Esophagus (tissue), 2 donors: ENCODE measurements around the gene ZFAND4. TPM values are rescaled to one million over a fixed set of nuclear protein-coding genes. Genes with fewer than 3 reads are reported as not detected.
"Not testable (repeated sequence)": the region's sequence is repeated elsewhere in the genome, so short reads cannot be mapped to it uniquely, and the experiment has no call there.

ENCODE experiments used
- H3K27ac ChIP-seq, 2 donors: one replicate each; pipeline ENCODE4 v1.5.1; 2013; ENCODE audit warnings: low read depth in 2 of 2, mild to moderate bottlenecking in 2 of 2, inconsistent platforms in 1 of 2, low read length in 1 of 2, moderate library complexity in 1 of 2
- H3K27me3 ChIP-seq, 2 donors: one replicate each; pipeline ENCODE4 v1.6.1; 2013; ENCODE audit warnings: low read length in 2 of 2, control low read depth in 1 of 2, mild to moderate bottlenecking in 1 of 2; ENCODE audit not compliant: insufficient read depth in 2 of 2, control insufficient read depth in 1 of 2
- H3K36me3 ChIP-seq, 2 donors: one replicate each; pipeline ENCODE4 v1.6.1; 2013; ENCODE audit warnings: low read length in 1 of 2; ENCODE audit not compliant: control insufficient read depth in 2 of 2, insufficient read depth in 2 of 2
- H3K4me1 ChIP-seq, 2 donors: one replicate each; pipeline ENCODE4 v1.6.1; 2013; ENCODE audit warnings: low read length in 1 of 2; ENCODE audit not compliant: control insufficient read depth in 2 of 2, insufficient read depth in 2 of 2
- H3K4me3 ChIP-seq, 2 donors: one replicate each; pipeline ENCODE4 v1.5.1; 2013; ENCODE audit warnings: low read length in 2 of 2, mild to moderate bottlenecking in 2 of 2, low read depth in 1 of 2, moderate library complexity in 1 of 2
- H3K9me3 ChIP-seq, 2 donors: one replicate each; pipeline ENCODE4 v1.6.1; 2013; ENCODE audit warnings: mild to moderate bottlenecking in 2 of 2, low read depth in 1 of 2, low read length in 1 of 2, moderate library complexity in 1 of 2; ENCODE audit not compliant: control insufficient read depth in 2 of 2, insufficient read depth in 1 of 2
- WGBS, 2 donors: extraction: QIAGEN DNeasy Blood & Tissue Kit; methylation state at CpG; one replicate each; pipeline ENCODE4 v1.1.7; 2013; 5-methylcytosine and 5-hydroxymethylcytosine counted together
- polyA plus RNA-seq, 2 donors: library from polyadenylated mRNA; stranded (reverse); fragments of 200-250 nt; gene quantifications; one replicate each; pipeline ENCODE4 v1.2.3, GENCODE V29; 2013
- donor health status: healthy with polysubstance abuse.
- donor health status: Bipolar disorder and iron deficiency.

The ZFAND4 gene
- polyA plus RNA-seq, 2 donors: 1.9 to 2.2 TPM

DNA sequence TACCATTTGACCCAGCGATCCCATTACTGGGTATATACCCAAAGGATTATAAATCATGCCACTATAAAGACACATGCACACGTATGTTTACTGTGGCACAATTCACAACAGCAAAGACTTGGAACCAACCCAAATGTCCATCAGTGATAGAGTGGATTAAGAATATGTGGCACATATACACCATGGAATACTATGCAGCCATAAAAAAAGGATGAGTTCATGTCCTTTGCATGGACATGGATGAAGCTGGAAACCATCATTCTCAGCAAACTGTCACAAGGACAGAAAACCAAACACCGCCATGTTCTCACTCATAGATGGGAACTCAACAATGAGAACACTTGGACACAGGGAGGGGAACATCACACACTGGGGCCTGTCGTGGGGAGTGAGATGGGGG lies 1.3 kb downstream of the ZFAND4 start:
- not testable (repeated sequence) for H3K4me1 ChIP-seq, H3K36me3 ChIP-seq, H3K4me3 ChIP-seq, H3K27ac ChIP-seq, H3K9me3 ChIP-seq, H3K27me3 ChIP-seq
- WGBS, 2 donors: 88 to 91% methylated on average over 4 of the region's 4 CpGs

DNA sequence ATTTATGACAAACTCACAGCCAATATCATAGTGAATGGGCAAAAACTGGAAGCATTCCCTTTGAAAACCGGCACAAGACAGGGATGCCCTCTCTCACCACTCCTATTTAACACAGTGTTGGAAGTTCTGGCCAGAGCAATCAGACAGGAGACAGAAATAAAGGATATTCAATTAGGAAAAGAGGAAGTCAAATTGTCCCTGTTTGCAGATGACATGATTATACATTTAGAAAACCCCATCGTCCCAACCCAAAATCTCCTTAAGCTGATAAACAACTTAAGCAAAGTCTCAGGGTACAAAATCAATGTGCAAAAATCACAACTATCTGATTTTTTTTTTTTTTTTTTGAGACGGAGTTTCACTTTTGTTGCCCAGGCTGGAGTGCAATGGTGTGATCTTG lies 2.7 kb downstream of the ZFAND4 start:
- H3K4me1 ChIP-seq, H3K27ac ChIP-seq, H3K4me3 ChIP-seq, H3K27me3 ChIP-seq, H3K9me3 ChIP-seq, H3K36me3 ChIP-seq: not testable (repeated sequence)
- 84 to 95% methylated on average over 3 of the region's 3 CpGs for WGBS, 2 donors

DNA sequence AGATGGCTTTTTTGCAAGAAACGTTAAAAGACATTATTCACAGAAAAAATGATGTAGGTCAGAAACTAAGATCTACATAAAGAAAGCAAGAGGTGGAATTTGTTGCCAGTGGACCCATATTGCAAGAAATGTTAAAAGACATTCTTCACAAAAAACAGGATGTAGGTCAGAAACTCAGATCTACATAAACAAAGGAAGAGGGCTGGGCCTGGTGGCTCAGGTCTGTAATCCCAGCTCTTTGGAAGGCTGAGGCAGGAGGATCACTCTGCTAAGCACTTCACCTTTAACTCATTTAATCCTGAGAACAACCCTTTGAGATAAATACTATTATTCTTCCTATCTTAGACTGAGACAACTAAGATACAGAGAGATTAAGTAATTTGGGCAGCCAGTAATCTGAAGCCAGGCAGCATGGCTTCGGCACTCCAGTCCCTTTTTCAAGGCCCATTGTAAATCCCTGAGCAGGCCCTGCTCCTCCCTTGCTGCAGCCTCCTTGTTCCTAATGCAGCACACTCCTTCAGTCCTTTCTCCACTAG lies 11.6 kb downstream of the ZFAND4 start:
- no peaks in the 10 kb centered on the region for H3K27me3 ChIP-seq
- no peaks in the 10 kb centered on the region for H3K4me1 ChIP-seq
- no peaks in the 10 kb centered on the region for H3K9me3 ChIP-seq
- WGBS, 2 donors: 86 to 94% methylated on average over 2 of the region's 2 CpGs
- no peak overlapping the region for H3K27ac ChIP-seq
- no peak overlapping the region for H3K4me3 ChIP-seq
- H3K36me3 ChIP-seq: peaks cover 0 to 2% of the 10 kb centered on the region in 2 donors

DNA sequence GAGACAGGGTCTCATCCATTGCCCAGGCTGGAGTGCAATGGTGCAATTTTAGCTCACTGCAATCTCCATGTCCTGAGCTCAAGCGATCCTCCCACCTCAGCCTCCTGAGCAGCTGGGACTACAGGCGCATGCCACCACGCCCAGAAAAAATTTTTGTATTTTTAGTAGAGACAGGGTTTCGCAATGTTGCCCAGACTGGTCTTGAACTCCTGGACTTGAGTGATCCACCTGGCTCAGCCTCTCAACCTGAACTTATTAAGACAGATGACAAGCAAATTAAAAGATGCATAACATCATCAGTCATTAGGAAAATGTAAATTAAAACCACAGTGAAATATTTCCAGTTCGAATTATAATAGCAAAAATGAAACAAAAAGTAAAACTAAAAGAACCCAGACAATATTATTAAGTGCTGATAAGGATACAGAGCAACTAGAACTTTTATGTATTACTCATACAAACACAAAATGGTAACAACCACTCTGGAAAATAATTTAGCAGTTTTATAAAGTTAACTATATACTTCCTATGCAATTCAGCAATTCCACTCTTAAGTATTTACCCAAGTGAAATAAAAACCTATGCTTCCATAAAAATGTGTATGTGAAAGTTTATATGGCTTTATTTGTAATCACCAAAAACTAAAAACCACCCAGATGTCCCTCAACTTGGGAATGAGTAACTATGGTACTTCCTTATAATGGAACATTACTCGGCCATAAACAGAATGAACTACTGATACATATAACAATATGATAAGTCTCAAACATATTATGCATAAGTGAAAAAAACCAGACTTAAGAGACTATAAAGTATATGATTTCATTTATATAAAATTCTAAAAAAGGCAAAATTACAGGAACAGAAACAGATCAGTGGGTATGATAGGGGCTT lies 15.3 kb downstream of the ZFAND4 start:
- H3K27me3 ChIP-seq: no peaks in the 10 kb centered on the region
- WGBS, 2 donors: 90 to 94% methylated on average over 6 of the region's 6 CpGs
- no peaks in the 10 kb centered on the region for H3K4me1 ChIP-seq
- peaks cover 0 to 2% of the 10 kb centered on the region in 2 donors for H3K36me3 ChIP-seq
- no peaks in the 10 kb centered on the region for H3K9me3 ChIP-seq
- H3K4me3 ChIP-seq: no peak overlapping the region
- no peak overlapping the region for H3K27ac ChIP-seq

DNA sequence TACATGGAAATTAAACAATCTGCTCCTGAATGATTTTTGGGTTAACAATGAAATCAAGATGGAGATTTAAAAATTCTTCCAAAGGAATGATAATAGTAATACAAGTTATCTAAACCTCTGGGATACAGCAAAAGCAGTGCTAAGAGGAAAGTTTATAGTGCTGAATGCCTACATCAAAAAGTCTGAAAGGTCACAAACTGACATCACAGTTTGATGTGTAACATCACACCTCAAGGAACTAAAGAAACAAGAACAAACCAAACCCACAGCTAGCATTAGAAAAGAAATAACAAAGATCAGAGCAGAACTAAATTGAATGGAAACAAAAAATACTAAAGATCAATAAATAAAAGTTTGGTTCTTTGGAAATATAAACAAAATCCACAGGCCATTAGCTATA lies 17.4 kb downstream of the ZFAND4 start:
- Histone ChIP-seq H3K27me3 (no peaks in the 10 kb centered on the region), H3K36me3 (no peaks in the 10 kb centered on the region), H3K4me3 (no peak overlapping the region), H3K9me3 (no peaks in the 10 kb centered on the region), H3K27ac (no peak overlapping the region), H3K4me1 (no peaks in the 10 kb centered on the region)

DNA sequence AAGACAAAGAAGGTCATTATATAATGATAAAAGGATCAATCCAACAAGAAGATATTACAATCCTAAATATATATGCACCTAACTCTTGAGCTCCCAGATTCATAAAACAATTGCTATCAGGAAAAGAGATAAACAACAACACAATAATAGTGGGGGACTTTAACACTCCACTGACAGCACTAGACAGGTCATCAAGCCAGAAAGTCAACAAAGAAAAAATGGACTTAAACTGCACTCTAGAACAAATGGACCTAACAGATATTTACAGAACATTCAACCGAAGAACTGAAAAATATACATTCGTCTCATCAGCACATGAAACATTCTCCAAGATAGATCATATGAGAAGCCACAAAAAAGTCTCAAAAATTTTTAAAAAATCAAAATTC lies 17.8 kb downstream of the ZFAND4 start:
- H3K4me3 ChIP-seq, H3K27me3 ChIP-seq, H3K27ac ChIP-seq, H3K4me1 ChIP-seq, H3K9me3 ChIP-seq, H3K36me3 ChIP-seq: not testable (repeated sequence)
- WGBS, 2 donors: 93 to 96% methylated on average over 2 of the region's 2 CpGs

DNA sequence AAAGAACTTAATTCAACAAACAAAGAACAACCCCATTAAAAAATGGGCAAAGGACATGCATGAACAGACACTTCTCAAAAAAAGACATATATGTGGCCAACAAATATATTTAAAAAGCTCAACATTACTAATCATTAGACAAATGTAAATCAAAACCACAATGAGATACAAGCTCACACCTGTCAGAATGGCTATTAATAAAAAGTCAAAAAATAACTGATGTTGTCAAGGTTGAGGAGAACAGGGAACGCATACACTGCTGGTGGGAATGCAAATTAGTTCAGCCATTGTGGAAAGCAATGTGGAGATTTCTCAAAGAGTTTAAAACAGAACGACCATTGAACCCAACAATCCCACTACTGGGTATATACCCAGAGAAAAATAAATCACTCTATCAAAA lies 19.1 kb downstream of the ZFAND4 start:
- Histone ChIP-seq H3K4me3 (no peak overlapping the region), H3K36me3 (no peaks in the 10 kb centered on the region), H3K27ac (no peak overlapping the region), H3K4me1 (no peaks in the 10 kb centered on the region), H3K9me3 (no peaks in the 10 kb centered on the region), H3K27me3 (no peaks in the 10 kb centered on the region)
- 88 to 90% methylated on average over 2 of the region's 2 CpGs for WGBS, 2 donors

DNA sequence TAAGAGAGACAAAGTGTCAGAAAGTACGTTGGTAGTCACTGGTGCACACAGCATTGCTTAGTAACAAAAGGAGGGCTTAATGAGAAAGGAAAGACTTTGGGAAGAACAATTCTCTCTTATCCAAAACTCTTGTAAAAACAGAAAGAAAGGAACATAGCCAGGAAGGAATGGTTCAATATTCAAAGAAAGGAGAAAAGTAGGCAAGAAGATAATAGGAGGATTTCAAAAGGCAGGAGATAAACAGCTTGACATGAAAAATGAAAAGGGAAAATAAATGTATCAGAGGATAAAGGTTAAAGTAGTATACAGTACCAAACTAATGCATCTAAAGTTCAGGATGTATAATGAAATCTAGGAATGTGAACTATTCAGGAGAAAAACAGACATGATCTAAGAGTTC lies 20.1 kb downstream of the ZFAND4 start:
- Histone ChIP-seq H3K4me1 (no peaks in the 10 kb centered on the region), H3K36me3 (no peaks in the 10 kb centered on the region), H3K27ac (no peak overlapping the region), H3K4me3 (no peak overlapping the region), H3K9me3 (no peaks in the 10 kb centered on the region), H3K27me3 (no peaks in the 10 kb centered on the region)
- WGBS, 2 donors: 88 to 98% methylated on average over 1 of the region's 1 CpG

DNA sequence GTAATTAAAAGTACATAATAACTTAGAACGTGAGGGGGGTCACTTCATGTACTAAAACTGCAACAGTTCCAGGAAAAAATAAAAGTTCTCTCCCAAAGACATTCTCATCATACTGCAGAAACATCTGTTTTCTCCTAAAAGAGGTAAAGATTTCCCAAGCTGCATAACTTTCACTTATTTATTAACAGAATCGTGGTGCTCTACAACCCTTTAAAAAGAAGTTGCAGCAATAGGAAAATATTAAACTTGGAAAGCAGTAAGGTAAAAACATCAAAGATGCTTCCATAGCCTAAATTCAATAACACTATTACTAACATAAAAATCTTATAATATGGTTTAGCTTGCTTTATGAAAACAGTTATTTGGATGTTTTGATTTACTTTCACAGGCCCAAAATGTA lies 23.3 kb downstream of the ZFAND4 start:
- no peak overlapping the region for H3K27ac ChIP-seq
- no peak overlapping the region for H3K4me3 ChIP-seq
- H3K36me3 ChIP-seq: no peaks in the 10 kb centered on the region
- WGBS, 2 donors: 83 to 93% methylated on average over 2 of the region's 2 CpGs
- H3K4me1 ChIP-seq: no peaks in the 10 kb centered on the region
- H3K9me3 ChIP-seq: no peaks in the 10 kb centered on the region
- no peaks in the 10 kb centered on the region for H3K27me3 ChIP-seq

DNA sequence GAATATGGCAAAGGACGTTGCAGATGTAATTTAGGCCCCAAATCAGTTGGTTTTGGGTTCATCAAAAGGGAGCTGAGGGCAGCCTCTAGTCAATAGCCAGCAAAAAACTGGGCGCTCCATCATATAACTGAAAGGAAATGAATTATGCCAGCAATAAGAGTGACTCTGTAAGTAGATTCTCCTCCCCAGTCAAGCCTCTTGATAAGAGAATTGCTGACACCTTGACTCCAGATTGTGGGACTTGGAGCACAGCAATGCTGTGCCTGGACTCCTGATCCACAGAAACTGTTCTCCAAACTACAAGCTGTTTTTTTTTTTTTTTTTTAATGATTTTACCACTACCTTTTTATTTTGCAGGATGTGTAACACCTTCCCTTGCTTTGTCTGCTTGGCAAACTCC lies 25.5 kb downstream of the ZFAND4 start:
- Histone ChIP-seq H3K27ac (no peak overlapping the region), H3K4me3 (no peak overlapping the region), H3K36me3 (no peaks in the 10 kb centered on the region), H3K9me3 (no peaks in the 10 kb centered on the region), H3K27me3 (no peaks in the 10 kb centered on the region), H3K4me1 (no peaks in the 10 kb centered on the region)
- WGBS, 2 donors: 87% methylated on average over 2 of the region's 2 CpGs
